ENCODE results near the gene CTCFL.

Gene CTCFL

DNA sequence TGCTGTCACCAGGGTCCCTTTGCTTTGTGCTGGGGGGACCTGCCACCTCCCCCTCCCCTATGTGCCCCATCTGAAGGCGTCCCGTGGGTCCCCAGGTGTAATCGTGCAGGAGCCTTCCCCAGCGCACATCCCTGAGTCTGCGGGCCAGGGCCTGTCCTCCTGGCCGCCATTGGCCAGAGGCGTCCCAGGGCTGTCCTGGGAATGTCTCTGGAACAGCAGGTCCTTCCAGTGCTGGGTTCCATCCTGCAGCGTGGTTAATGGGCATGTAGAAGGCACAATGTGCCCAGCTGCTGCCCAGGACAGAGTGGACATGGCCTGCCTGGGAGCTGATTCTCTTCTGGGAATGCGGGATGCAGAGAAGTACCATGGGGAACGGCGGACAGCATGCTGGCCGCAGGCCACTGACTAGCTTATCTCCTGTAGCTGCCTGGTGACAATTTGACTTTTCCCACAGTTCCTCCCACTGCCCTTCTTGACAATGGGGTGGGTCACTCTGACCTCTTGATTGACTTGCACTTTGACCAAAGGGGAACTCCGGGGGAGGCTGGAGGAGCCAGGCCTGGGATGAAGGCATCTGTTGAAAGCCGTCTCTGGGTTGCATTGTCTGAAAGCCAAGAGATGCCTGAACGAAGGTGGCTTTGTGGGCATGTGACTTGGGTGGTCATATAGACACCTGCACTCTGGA lies 64.0 kb downstream of the CTCFL start:
- DNase-seq, result no peak

DNA sequence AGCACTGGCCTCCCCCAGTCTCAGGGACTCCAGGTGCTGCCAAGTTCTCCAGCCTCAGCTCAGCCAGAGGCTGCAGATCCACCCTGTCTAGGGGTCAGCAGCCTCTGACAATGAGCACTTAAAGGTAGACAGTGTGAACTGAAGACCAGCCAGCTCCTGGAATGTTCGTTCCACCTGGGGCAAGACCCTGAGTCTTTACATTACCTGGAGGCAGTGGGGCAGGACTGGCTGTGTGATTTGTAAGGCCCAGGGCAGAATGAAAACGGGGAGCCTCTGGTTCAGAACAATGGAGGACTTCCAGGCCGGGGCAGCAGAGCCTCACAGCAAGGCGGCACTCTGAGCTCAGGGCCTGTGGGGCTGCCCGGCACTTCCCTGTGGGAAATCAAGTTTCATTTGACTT lies 65.0 kb downstream of the CTCFL start:
- no peak for DNase-seq

DNA sequence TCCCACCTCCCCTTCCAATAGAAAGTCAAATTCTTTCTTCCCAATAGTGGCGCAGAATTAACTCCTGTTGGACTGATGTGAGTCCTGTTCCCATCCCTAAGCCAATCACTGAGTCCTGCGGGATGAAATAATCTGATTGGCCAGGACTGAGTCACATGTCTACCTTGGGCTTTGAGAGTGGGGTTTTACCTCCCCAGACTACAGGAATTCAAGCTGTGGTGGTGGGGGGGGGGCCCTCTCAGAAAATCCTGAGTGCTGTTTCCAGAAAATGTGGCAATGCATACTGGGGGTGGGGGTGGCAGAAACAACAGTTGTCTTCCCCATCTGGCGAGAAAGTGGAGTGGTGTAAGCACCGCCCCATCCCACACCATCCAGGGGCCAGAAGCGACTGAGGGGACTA lies 65.7 kb downstream of the CTCFL start:
- DNase-seq, result no peak

- no peak for DNase-seq
Measured at GRCh38 chr20:57458400-57459160, 66.4 kb downstream of the CTCFL start.

DNA sequence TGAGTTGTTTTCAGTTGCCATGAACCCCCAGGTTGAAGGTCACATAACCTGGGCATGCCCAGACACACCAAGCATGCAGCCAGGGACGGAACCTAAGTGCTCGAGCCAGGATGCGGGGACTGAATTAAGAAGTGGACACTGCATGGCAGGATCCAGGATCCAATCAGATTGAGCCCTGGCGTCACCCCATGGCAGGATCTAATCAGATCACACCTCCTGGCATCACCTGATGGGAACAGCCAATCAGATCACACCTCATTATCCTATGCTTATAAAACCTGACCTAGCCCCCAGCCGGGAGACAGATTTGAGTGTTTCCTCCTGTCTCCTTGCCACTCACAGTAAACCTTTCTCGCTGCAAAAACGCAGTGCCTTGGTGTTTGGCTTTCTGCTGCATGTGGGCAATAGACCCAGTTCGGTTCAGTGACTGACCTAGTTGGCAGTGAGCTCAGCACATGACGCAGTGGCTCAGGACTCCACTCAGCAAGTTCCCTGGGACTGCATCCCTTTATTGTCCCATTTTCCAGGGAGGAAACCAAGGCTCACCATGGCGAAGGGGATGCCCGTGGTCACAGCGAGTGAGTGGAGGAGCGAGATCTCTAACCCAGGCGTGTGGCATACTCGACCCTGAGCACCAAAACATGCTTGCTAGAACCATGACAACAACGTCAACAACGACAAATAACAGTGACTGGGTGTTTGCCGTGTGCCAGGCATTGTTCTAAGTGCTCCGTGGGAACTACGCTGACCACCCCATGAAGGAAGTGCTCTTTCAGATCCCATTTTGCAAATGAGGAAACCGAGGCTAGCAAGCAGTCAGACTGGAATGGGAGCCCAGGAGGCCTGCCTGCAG lies 67.5 kb downstream of the CTCFL start:
- DNase-seq, result no peak

DNA sequence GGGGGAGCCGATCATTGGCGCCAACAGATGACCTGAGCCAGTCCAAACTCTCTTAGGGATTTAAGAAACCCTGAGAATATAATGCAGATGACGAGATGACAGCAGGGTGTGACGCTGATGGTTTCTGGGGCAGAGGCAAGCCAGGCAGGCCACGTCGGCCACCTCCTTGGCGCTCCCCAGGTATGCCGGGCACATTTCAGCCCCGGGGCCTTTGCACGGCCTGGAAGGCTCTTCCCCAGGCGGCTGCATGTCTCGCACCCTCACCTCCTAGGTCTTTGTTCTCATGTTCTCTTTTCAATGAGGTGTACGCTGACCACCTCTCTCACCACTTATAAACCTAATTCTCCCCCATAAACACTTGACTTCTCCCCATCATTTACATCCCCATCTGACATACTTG lies 68.8 kb downstream of the CTCFL start:
- DNase-seq, result no peak

- no peak for DNase-seq
Measured at GRCh38 chr20:57455386-57455785, 69.6 kb downstream of the CTCFL start.

GRCh38 chr20:57451795-57452661 lies 72.9 kb downstream of the CTCFL start:
- DNase-seq, result no peak

- DNase-seq, result no peak
Measured at GRCh38 chr20:57451431-57451794, 73.5 kb downstream of the CTCFL start.

- no peak for DNase-seq
Measured at GRCh38 chr20:57450931-57451330, 74.0 kb downstream of the CTCFL start.

DNA sequence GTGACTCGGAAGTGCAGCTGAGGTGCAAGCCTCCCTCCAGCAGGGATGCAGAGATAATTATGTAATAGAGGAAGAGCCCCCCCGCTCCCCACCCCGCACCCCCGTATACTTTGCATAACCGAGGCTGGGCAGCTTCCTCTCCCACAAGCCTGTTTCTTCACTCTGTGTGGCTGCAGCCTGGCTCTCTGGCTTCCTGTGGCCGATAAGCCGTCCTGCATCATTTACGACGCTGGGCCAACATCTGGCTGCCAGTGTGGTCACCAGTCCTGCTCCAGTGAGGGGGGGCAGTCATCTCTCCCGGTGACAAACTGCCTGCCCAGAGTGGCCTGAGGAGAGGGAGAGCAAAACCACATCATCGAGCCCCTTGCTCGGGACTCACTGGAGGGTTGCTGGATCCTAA lies 74.5 kb downstream of the CTCFL start:
- no peak for DNase-seq

- no peak for DNase-seq
Measured at GRCh38 chr20:57449398-57450354, 75.3 kb downstream of the CTCFL start.

DNA sequence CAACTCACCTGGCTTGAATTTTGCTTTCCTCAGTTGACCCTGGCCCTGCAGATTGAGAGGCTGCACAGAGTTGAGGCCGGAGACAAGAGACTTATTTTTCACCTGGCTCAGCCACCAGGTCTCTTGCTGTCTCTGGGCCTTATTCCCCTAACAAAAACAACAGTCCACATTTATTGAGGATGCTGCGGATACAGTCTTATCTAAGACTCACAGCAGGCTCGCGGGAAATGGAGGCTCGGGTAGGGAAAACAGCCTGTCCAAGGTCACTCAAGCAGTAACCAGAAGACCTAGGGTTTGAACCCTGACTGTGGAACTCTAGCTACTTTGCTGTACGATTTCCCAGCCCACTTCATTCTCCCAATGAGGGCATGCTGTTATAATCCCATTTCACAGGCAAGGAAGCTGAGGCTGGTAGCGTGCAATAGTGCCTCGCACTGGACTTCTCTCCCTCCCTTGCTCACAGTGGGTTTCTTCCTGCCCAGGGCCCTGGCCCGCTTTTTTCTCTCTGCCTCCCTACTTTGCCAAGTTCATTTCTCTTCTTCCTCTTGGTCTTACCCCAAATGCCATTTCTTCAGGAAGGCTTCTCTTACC lies 76.1 kb downstream of the CTCFL start:
- DNase-seq, result no peak
